ENCODE measurements around the gene TRIM23.

Gene TRIM23

GRCh38 chr5:65640240-65640639, 16.1 kb upstream of the TRIM23 start:
- H4K8ac ChIP-seq (ENCODE audit: low read length): no peak overlapping the region
- H2BK15ac ChIP-seq (ENCODE audit: low read depth, poor library complexity, severe bottlenecking): no peak overlapping the region
- H3K4me1 ChIP-seq (ENCODE audit: control insufficient read depth, insufficient read depth, low read depth, low read length): no peaks in the 10 kb centered on the region
- no peaks in the 10 kb centered on the region for H3K9me3 ChIP-seq (ENCODE audit: control insufficient read depth, low read length)
- H3K9ac ChIP-seq (ENCODE audit: low read length): no peak overlapping the region
- H3K79me1 ChIP-seq (replicated peaks; ENCODE audit: low read length, poor library complexity, severe bottlenecking): peaks cover 4% of the 10 kb centered on the region
- 92% methylated on average over 2 of the region's 4 CpGs for WGBS
- H3K4me3 ChIP-seq (ENCODE audit: insufficient read depth in 1 of 2, low read depth in 1 of 2, low read length in 2 of 2): no peak overlapping the region
- H2AK5ac ChIP-seq (ENCODE audit: low read length, severe bottlenecking): no peak overlapping the region
- no peak overlapping the region for H2BK12ac ChIP-seq (ENCODE audit: low read length in 2 of 2)
- H3K14ac ChIP-seq (ENCODE audit: low read length in 2 of 2): no peak overlapping the region
- no peak overlapping the region for H4K91ac ChIP-seq (ENCODE audit: low read length)
- H3K4ac ChIP-seq (ENCODE audit: low read depth in 1 of 2, low read length in 2 of 2): no peak overlapping the region
- H3K27ac ChIP-seq (ENCODE audit: low read length, poor library complexity, severe bottlenecking): no peak overlapping the region
- H2BK120ac ChIP-seq (ENCODE audit: low read depth, low read length): no peak overlapping the region
- H3K23ac ChIP-seq (ENCODE audit: low read length in 2 of 2): no peak overlapping the region
- no peak overlapping the region for H3K18ac ChIP-seq (ENCODE audit: low read depth in 1 of 2, low read length in 2 of 2)
- H2BK5ac ChIP-seq (ENCODE audit: low read depth, low read length, poor library complexity, severe bottlenecking): no peak overlapping the region
- H3K36me3 ChIP-seq (ENCODE audit: control insufficient read depth in 1 of 2, insufficient read depth in 2 of 2, low read depth in 1 of 2, low read length in 2 of 2): peaks cover 16 to 64% of the 10 kb centered on the region in 2 experiments
- no peak overlapping the region for H3K4me2 ChIP-seq (ENCODE audit: low read length, poor library complexity, severe bottlenecking)
- H3K27me3 ChIP-seq (ENCODE audit: control insufficient read depth in 1 of 2, insufficient read depth in 1 of 2, low read length in 2 of 2): no peaks in the 10 kb centered on the region
- peak; percentile 2 for DNase-seq
- no peak overlapping the region for H2AFZ ChIP-seq (ENCODE audit: low read depth, low read length)

- Histone ChIP-seq H3K4me2 (ENCODE audit: low read length, poor library complexity, severe bottlenecking) (no peak overlapping the region), H2BK12ac (ENCODE audit: low read length in 2 of 2) (no peak overlapping the region), H2BK120ac (ENCODE audit: low read depth, low read length) (no peak overlapping the region), H3K23ac (ENCODE audit: low read length in 2 of 2) (no peak overlapping the region), H2AFZ (ENCODE audit: low read depth, low read length) (no peak overlapping the region), H2BK5ac (ENCODE audit: low read depth, low read length, poor library complexity, severe bottlenecking) (no peak overlapping the region), H3K9ac (ENCODE audit: low read length) (no peak overlapping the region), H2BK15ac (ENCODE audit: low read depth, poor library complexity, severe bottlenecking) (no peak overlapping the region), H3K4ac (ENCODE audit: low read depth in 1 of 2, low read length in 2 of 2) (no peak overlapping the region), H3K27me3 (ENCODE audit: control insufficient read depth in 1 of 2, insufficient read depth in 1 of 2, low read length in 2 of 2) (no peaks in the 10 kb centered on the region), H3K4me3 (ENCODE audit: insufficient read depth in 1 of 2, low read depth in 1 of 2, low read length in 2 of 2) (no peak overlapping the region), H3K14ac (ENCODE audit: low read length in 2 of 2) (no peak overlapping the region), H2AK5ac (ENCODE audit: low read length, severe bottlenecking) (no peak overlapping the region), H4K8ac (ENCODE audit: low read length) (no peak overlapping the region), H3K36me3 (ENCODE audit: control insufficient read depth in 1 of 2, insufficient read depth in 2 of 2, low read depth in 1 of 2, low read length in 2 of 2) (peaks cover 3 to 22% of the 10 kb centered on the region in 2 experiments), H4K91ac (ENCODE audit: low read length) (no peak overlapping the region), H3K9me3 (ENCODE audit: control insufficient read depth, low read length) (no peaks in the 10 kb centered on the region), H3K18ac (ENCODE audit: low read depth in 1 of 2, low read length in 2 of 2) (no peak overlapping the region), H3K4me1 (ENCODE audit: control insufficient read depth, insufficient read depth, low read depth, low read length) (peaks cover 3% of the 10 kb centered on the region), H3K79me1 (replicated peaks; ENCODE audit: low read length, poor library complexity, severe bottlenecking) (peaks cover 18% of the 10 kb centered on the region), H3K27ac (ENCODE audit: low read length, poor library complexity, severe bottlenecking) (no peak overlapping the region)
- no peak for DNase-seq
These were observed 6.8 kb upstream of the TRIM23 start for GRCh38 chr5:65630981-65631380.

GRCh38 chr5:65625743-65626142, 1.6 kb upstream of the TRIM23 start:
- Histone ChIP-seq H3K4me3 (ENCODE audit: insufficient read depth in 1 of 2, low read depth in 1 of 2, low read length in 2 of 2) (peak overlapping the region in 1 of 2 experiments; percentile 88), H3K27ac (ENCODE audit: low read length, poor library complexity, severe bottlenecking) (no peak overlapping the region), H3K14ac (ENCODE audit: low read length in 2 of 2) (no peak overlapping the region), H2AK5ac (ENCODE audit: low read length, severe bottlenecking) (no peak overlapping the region), H2AFZ (ENCODE audit: low read depth, low read length) (no peak overlapping the region), H3K4me1 (ENCODE audit: control insufficient read depth, insufficient read depth, low read depth, low read length) (peaks cover 6% of the 10 kb centered on the region), H2BK15ac (ENCODE audit: low read depth, poor library complexity, severe bottlenecking) (no peak overlapping the region), H3K79me1 (replicated peaks; ENCODE audit: low read length, poor library complexity, severe bottlenecking) (peaks cover 11% of the 10 kb centered on the region), H4K91ac (ENCODE audit: low read length) (no peak overlapping the region), H3K4ac (ENCODE audit: low read depth in 1 of 2, low read length in 2 of 2) (no peak overlapping the region), H3K27me3 (ENCODE audit: control insufficient read depth in 1 of 2, insufficient read depth in 1 of 2, low read length in 2 of 2) (no peaks in the 10 kb centered on the region), H3K9ac (ENCODE audit: low read length) (peak overlapping the region; percentile 96), H3K18ac (ENCODE audit: low read depth in 1 of 2, low read length in 2 of 2) (no peak overlapping the region), H3K23ac (ENCODE audit: low read length in 2 of 2) (no peak overlapping the region), H3K9me3 (ENCODE audit: control insufficient read depth, low read length) (no peaks in the 10 kb centered on the region), H3K4me2 (ENCODE audit: low read length, poor library complexity, severe bottlenecking) (no peak overlapping the region), H3K36me3 (ENCODE audit: control insufficient read depth in 1 of 2, insufficient read depth in 2 of 2, low read depth in 1 of 2, low read length in 2 of 2) (peaks cover 2 to 14% of the 10 kb centered on the region in 2 experiments), H2BK5ac (ENCODE audit: low read depth, low read length, poor library complexity, severe bottlenecking) (no peak overlapping the region), H2BK120ac (ENCODE audit: low read depth, low read length) (no peak overlapping the region), H2BK12ac (ENCODE audit: low read length in 2 of 2) (no peak overlapping the region), H4K8ac (ENCODE audit: low read length) (no peak overlapping the region)
- 82% methylated on average over 5 of the region's 6 CpGs for WGBS
- DNase-seq: peak; percentile 4

GRCh38 chr5:65624571-65625555, 730 bp upstream of the TRIM23 start, which contains the start of the genes SHLD3 and TRAPPC13:
SHLD3 (plus strand) TSS chr5:65625027; CDS start chr5:65629588, 4,561 bp downstream.
TRAPPC13 (plus strand) TSS chr5:65625027; CDS start chr5:65625061, 34 bp downstream.
- DNase-seq: peak; percentile 94

More at GRCh38 chr5:65624571-65625555, 730 bp upstream of the TRIM23 start, which contains the start of the genes SHLD3 and TRAPPC13:
- H3K27me3 ChIP-seq (ENCODE audit: control insufficient read depth in 1 of 2, insufficient read depth in 1 of 2, low read length in 2 of 2): no peaks in the 10 kb centered on the region
- H2BK120ac ChIP-seq (ENCODE audit: low read depth, low read length): no peak within 1 kb of the TSS
- no peak within 1 kb of the TSS for H2BK15ac ChIP-seq (ENCODE audit: low read depth, poor library complexity, severe bottlenecking)
- H2BK5ac ChIP-seq (ENCODE audit: low read depth, low read length, poor library complexity, severe bottlenecking): peak within 1 kb of the TSS; percentile 69
- peak within 1 kb of the TSS; percentile 18 for H4K91ac ChIP-seq (ENCODE audit: low read length)
- H3K9me3 ChIP-seq (ENCODE audit: control insufficient read depth, low read length): no peaks in the 10 kb centered on the region
- peak within 1 kb of the TSS; percentile 89 for H4K8ac ChIP-seq (ENCODE audit: low read length)
- no peak within 1 kb of the TSS for H2BK12ac ChIP-seq (ENCODE audit: low read length in 2 of 2)
- H2AK5ac ChIP-seq (ENCODE audit: low read length, severe bottlenecking): no peak within 1 kb of the TSS
- H3K79me1 ChIP-seq (replicated peaks; ENCODE audit: low read length, poor library complexity, severe bottlenecking): peaks cover 11% of the 10 kb centered on the region
- WGBS: under 1% methylated on average over 35 of the region's 36 CpGs
- H3K4ac ChIP-seq (ENCODE audit: low read depth in 1 of 2, low read length in 2 of 2): peak within 1 kb of the TSS in 1 of 2 experiments; percentile 92
- peak within 1 kb of the TSS in 1 of 2 experiments; percentile 65 for H3K14ac ChIP-seq (ENCODE audit: low read length in 2 of 2)
- H3K4me2 ChIP-seq (ENCODE audit: low read length, poor library complexity, severe bottlenecking): peak within 1 kb of the TSS; percentile 74
- peak within 1 kb of the TSS; percentile 96 for H3K9ac ChIP-seq (ENCODE audit: low read length)
- H3K4me3 ChIP-seq (ENCODE audit: insufficient read depth in 1 of 2, low read depth in 1 of 2, low read length in 2 of 2): peak within 1 kb of the TSS; percentile 81 to 88
- H2AFZ ChIP-seq (ENCODE audit: low read depth, low read length): peak within 1 kb of the TSS; percentile 72
- peaks cover 2 to 11% of the 10 kb centered on the region in 2 experiments for H3K36me3 ChIP-seq (ENCODE audit: control insufficient read depth in 1 of 2, insufficient read depth in 2 of 2, low read depth in 1 of 2, low read length in 2 of 2)
- H3K4me1 ChIP-seq (ENCODE audit: control insufficient read depth, insufficient read depth, low read depth, low read length): peaks cover 6% of the 10 kb centered on the region
- H3K18ac ChIP-seq (ENCODE audit: low read depth in 1 of 2, low read length in 2 of 2): peak within 1 kb of the TSS; percentile 58 to 80
- H3K27ac ChIP-seq (ENCODE audit: low read length, poor library complexity, severe bottlenecking): peak within 1 kb of the TSS; percentile 94
- H3K23ac ChIP-seq (ENCODE audit: low read length in 2 of 2): peak within 1 kb of the TSS in 1 of 2 experiments; percentile 72

All from mesenchymal stem cell (in vitro differentiated cells and primary cell).